Dendritic cell treated with granulocyte-macrophage colony-stimulating factor and Interleukin-4, amounts not matched to agents 40 ng/mL and 50 ng/mL, for 4 days (primary cell): Measurements from ENCODE around the gene KCNC3.

Experiments
- H3K27ac Mint-ChIP-seq: one replicate; pipeline ENCODE4 v1.8.0; 2022; ENCODE audit warnings: mild to moderate bottlenecking, mixed read lengths
- H3K27me3 Mint-ChIP-seq: one replicate; pipeline ENCODE4 v1.8.0; 2022; ENCODE audit warnings: mild to moderate bottlenecking, mixed read lengths
- H3K36me3 Mint-ChIP-seq: one replicate; pipeline ENCODE4 v1.8.0; 2022; ENCODE audit warnings: low read depth, mixed read lengths
- H3K4me1 Mint-ChIP-seq: one replicate; pipeline ENCODE4 v1.8.0; 2022; ENCODE audit warnings: low read depth, mixed read lengths
- H3K4me3 Mint-ChIP-seq: one replicate; pipeline ENCODE4 v1.8.0; 2022; ENCODE audit warnings: mild to moderate bottlenecking, moderate library complexity, mixed read lengths
- H3K9me3 Mint-ChIP-seq: one replicate; pipeline ENCODE4 v1.8.0; 2022; ENCODE audit warnings: mixed read lengths
- intact Hi-C: fragments of 100-400 bp; cut with micrococcal nuclease; formaldehyde crosslinking; loops from one replicate; pipeline ENCODE4 v1.15.0; 2022

Gene KCNC3

GRCh38 chr19:50327013-50327412, 2.2 kb downstream of the KCNC3 start:
- intact Hi-C loops, result no loop called here
- Mint-ChIP-seq H3K9me3 (no peaks in the 10 kb centered on the region), H3K27me3 (peaks cover 25% of the 10 kb centered on the region), H3K27ac (peak overlapping the region; percentile 48), H3K4me3 (peak overlapping the region; percentile 76), H3K4me1 (peaks cover 64% of the 10 kb centered on the region), H3K36me3 (peaks cover 37% of the 10 kb centered on the region)

GRCh38 chr19:50326101-50326664, 3.0 kb downstream of the KCNC3 start:
- H3K4me1 Mint-ChIP-seq, result peaks cover 55% of the 10 kb centered on the region
- peaks cover 44% of the 10 kb centered on the region for H3K36me3 Mint-ChIP-seq
- peak overlapping the region; percentile 76 for H3K4me3 Mint-ChIP-seq
- H3K27me3 Mint-ChIP-seq, result peaks cover 29% of the 10 kb centered on the region
- H3K27ac Mint-ChIP-seq, result no peak overlapping the region
- intact Hi-C loops, result no loop called here
- no peaks in the 10 kb centered on the region for H3K9me3 Mint-ChIP-seq

- H3K27me3 Mint-ChIP-seq, result peaks cover 29% of the 10 kb centered on the region
- H3K4me3 Mint-ChIP-seq, result peak overlapping the region; percentile 76
- peaks cover 50% of the 10 kb centered on the region for H3K36me3 Mint-ChIP-seq
- intact Hi-C loops, result no loop called here
- no peak overlapping the region for H3K27ac Mint-ChIP-seq
- no peaks in the 10 kb centered on the region for H3K9me3 Mint-ChIP-seq
- peaks cover 49% of the 10 kb centered on the region for H3K4me1 Mint-ChIP-seq
Measured at GRCh38 chr19:50325310-50326100, 3.7 kb downstream of the KCNC3 start.

- H3K36me3 Mint-ChIP-seq, result peaks cover 62% of the 10 kb centered on the region
- peaks cover 33% of the 10 kb centered on the region for H3K27me3 Mint-ChIP-seq
- intact Hi-C loops, result no loop called here
- H3K4me1 Mint-ChIP-seq, result peaks cover 37% of the 10 kb centered on the region
- no peak overlapping the region for H3K4me3 Mint-ChIP-seq
- H3K27ac Mint-ChIP-seq, result no peak overlapping the region
- H3K9me3 Mint-ChIP-seq, result no peaks in the 10 kb centered on the region
Measured at GRCh38 chr19:50324331-50324730, 4.8 kb downstream of the KCNC3 start.

GRCh38 chr19:50323782-50324133, 5.4 kb downstream of the KCNC3 start:
- no peaks in the 10 kb centered on the region for H3K9me3 Mint-ChIP-seq
- peaks cover 36% of the 10 kb centered on the region for H3K4me1 Mint-ChIP-seq
- peaks cover 36% of the 10 kb centered on the region for H3K27me3 Mint-ChIP-seq
- no peak overlapping the region for H3K27ac Mint-ChIP-seq
- H3K4me3 Mint-ChIP-seq, result no peak overlapping the region
- peaks cover 68% of the 10 kb centered on the region for H3K36me3 Mint-ChIP-seq
- intact Hi-C loops, result no loop called here

GRCh38 chr19:50322931-50323781, 6.0 kb downstream of the KCNC3 start:
- Mint-ChIP-seq H3K9me3 (no peaks in the 10 kb centered on the region), H3K4me1 (peaks cover 36% of the 10 kb centered on the region), H3K27ac (no peak overlapping the region), H3K27me3 (peaks cover 36% of the 10 kb centered on the region), H3K36me3 (peaks cover 69% of the 10 kb centered on the region), H3K4me3 (no peak overlapping the region)
- intact Hi-C loops, result no loop called here

- Mint-ChIP-seq H3K36me3 (peaks cover 73% of the 10 kb centered on the region), H3K27me3 (peaks cover 35% of the 10 kb centered on the region), H3K27ac (no peak overlapping the region), H3K9me3 (no peaks in the 10 kb centered on the region), H3K4me3 (no peak overlapping the region), H3K4me1 (peaks cover 28% of the 10 kb centered on the region)
- intact Hi-C loops, result no loop called here
Measured at GRCh38 chr19:50322234-50322633, 6.9 kb downstream of the KCNC3 start.

- no peaks in the 10 kb centered on the region for H3K9me3 Mint-ChIP-seq
- peaks cover 73% of the 10 kb centered on the region for H3K36me3 Mint-ChIP-seq
- peaks cover 35% of the 10 kb centered on the region for H3K27me3 Mint-ChIP-seq
- H3K4me3 Mint-ChIP-seq, result no peak overlapping the region
- intact Hi-C loops, result no loop called here
- no peak overlapping the region for H3K27ac Mint-ChIP-seq
- H3K4me1 Mint-ChIP-seq, result peaks cover 24% of the 10 kb centered on the region
Measured at GRCh38 chr19:50321831-50322230, 7.3 kb downstream of the KCNC3 start.

GRCh38 chr19:50320596-50320995, 8.6 kb downstream of the KCNC3 start:
- intact Hi-C loops, result no loop called here
- H3K9me3 Mint-ChIP-seq, result no peaks in the 10 kb centered on the region
- H3K27ac Mint-ChIP-seq, result no peak overlapping the region
- peaks cover 20% of the 10 kb centered on the region for H3K4me1 Mint-ChIP-seq
- H3K36me3 Mint-ChIP-seq, result peaks cover 73% of the 10 kb centered on the region
- peaks cover 42% of the 10 kb centered on the region for H3K27me3 Mint-ChIP-seq
- H3K4me3 Mint-ChIP-seq, result no peak overlapping the region

GRCh38 chr19:50320051-50320450, 9.1 kb downstream of the KCNC3 start:
- peaks cover 46% of the 10 kb centered on the region for H3K27me3 Mint-ChIP-seq
- H3K4me1 Mint-ChIP-seq, result peaks cover 21% of the 10 kb centered on the region
- intact Hi-C loops, result no loop called here
- no peak overlapping the region for H3K27ac Mint-ChIP-seq
- no peak overlapping the region for H3K4me3 Mint-ChIP-seq
- H3K9me3 Mint-ChIP-seq, result no peaks in the 10 kb centered on the region
- H3K36me3 Mint-ChIP-seq, result peaks cover 73% of the 10 kb centered on the region

GRCh38 chr19:50319156-50319555, 10.0 kb downstream of the KCNC3 start:
- Mint-ChIP-seq H3K9me3 (no peaks in the 10 kb centered on the region), H3K27me3 (peaks cover 51% of the 10 kb centered on the region), H3K4me1 (peaks cover 16% of the 10 kb centered on the region), H3K4me3 (no peak overlapping the region), H3K36me3 (peaks cover 64% of the 10 kb centered on the region), H3K27ac (no peak overlapping the region)
- intact Hi-C loops, result no loop called here

GRCh38 chr19:50318438-50318837, 10.7 kb downstream of the KCNC3 start:
- no peak overlapping the region for H3K27ac Mint-ChIP-seq
- peaks cover 57% of the 10 kb centered on the region for H3K27me3 Mint-ChIP-seq
- intact Hi-C loops, result no loop called here
- H3K4me3 Mint-ChIP-seq, result no peak overlapping the region
- peaks cover 57% of the 10 kb centered on the region for H3K36me3 Mint-ChIP-seq
- H3K4me1 Mint-ChIP-seq, result peaks cover 16% of the 10 kb centered on the region
- no peaks in the 10 kb centered on the region for H3K9me3 Mint-ChIP-seq

- Mint-ChIP-seq H3K36me3 (peaks cover 43% of the 10 kb centered on the region), H3K4me1 (peaks cover 16% of the 10 kb centered on the region), H3K27ac (no peak overlapping the region), H3K27me3 (peaks cover 64% of the 10 kb centered on the region), H3K4me3 (no peak overlapping the region), H3K9me3 (no peaks in the 10 kb centered on the region)
- intact Hi-C loops, result no loop called here
Measured at GRCh38 chr19:50317115-50317514, 12.1 kb downstream of the KCNC3 start.

GRCh38 chr19:50315773-50316448, 13.3 kb downstream of the KCNC3 start:
- peaks cover 68% of the 10 kb centered on the region for H3K27me3 Mint-ChIP-seq
- intact Hi-C loops, result no loop called here
- H3K4me1 Mint-ChIP-seq, result peaks cover 16% of the 10 kb centered on the region
- no peaks in the 10 kb centered on the region for H3K9me3 Mint-ChIP-seq
- H3K27ac Mint-ChIP-seq, result no peak overlapping the region
- no peak overlapping the region for H3K4me3 Mint-ChIP-seq
- peaks cover 33% of the 10 kb centered on the region for H3K36me3 Mint-ChIP-seq
